Measurements from ENCODE around the gene HSD17B2. TPM values are rescaled to one million over a fixed set of nuclear protein-coding genes. Genes with fewer than 3 reads are reported as not detected.

The HSD17B2 gene
- total RNA-seq = 4.6 and 12.3 TPM in 2 replicates

DNA sequence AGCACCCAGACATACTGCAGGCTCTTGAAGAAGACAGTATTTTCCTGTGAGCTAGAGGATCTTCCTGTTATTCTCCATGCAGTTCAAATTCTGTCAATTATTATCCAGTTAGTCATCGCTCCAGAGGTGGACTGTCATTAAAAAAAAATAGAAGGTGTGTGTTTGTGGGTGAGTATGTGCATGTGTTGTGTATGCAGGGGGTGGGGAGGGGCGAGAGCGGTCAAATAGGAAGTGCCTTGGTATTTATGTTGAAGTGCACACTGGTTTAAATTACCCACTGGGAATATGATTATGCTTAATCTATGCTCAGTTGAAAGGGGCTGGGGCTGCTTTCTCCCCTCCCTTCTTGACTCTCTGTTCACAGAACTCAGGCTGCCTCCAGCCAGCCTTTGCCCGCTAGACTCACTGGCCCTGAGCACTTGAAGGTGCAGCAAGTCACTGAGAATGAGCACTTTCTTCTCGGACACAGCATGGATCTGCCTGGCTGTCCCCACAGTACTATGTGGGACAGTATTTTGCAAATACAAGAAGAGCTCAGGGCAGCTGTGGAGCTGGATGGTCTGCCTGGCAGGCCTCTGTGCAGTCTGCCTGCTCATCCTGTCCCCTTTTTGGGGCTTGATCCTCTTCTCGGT is at the start of gene HSD17B2:
Gene HSD17B2 (plus strand): TSS at position 273 of the 632 bp plus-strand sequence. CDS start 172 bp downstream, at position 445.

DNA sequence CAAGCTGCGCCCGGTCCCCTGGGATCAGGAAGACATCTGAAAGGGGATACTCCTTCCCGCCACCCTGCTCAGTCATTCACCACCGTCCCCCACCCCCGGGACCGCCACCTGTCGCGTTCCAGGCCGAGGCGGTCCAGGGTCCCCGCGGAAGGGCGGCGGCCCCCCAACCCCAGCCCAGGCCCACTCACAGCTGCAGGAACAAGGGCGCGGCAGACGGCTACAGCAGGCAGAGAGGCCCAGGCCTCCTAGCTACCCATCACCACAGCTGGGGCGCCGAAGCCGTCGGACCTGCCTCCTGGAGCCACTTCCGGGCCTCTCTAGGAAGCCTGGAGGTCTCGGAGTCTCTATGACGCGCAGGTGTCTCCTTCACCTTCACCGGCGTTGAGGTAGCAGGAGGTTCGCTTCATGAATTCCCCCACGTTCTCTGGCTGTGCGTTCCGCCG is 23.8 kb upstream of the HSD17B2 start, which contains the start of gene SDR42E1:
Gene SDR42E1 (minus strand): TSS at position 272 of the 443 bp plus-strand sequence. CDS start 10,612 bp downstream, outside the sequence.

Other genes with a start within 250 kb of the HSD17B2 start
- gene SDR42E1, start 23.8 kb upstream of the HSD17B2 start, total RNA-seq = 10.1 and 15.1 TPM in 2 replicates
- gene MPHOSPH6, start 135.0 kb downstream of the HSD17B2 start, total RNA-seq = 56.3 and 66.8 TPM in 2 replicates

Measured in hair follicular keratinocyte (primary cell).